B cell (primary cell): ENCODE measurements around the gene TMEM94. TPM values are rescaled to one million over a fixed set of nuclear protein-coding genes. Genes with fewer than 3 reads are reported as not detected.

ENCODE experiments used
- ATAC-seq: fragments of 200-7000 bp; cut with Tn5 transposase; one replicate; pipeline ENCODE4 v1.10.0; 2021; ENCODE audit warnings: low read depth, mild to moderate bottlenecking, moderate number of reproducible peaks, moderate library complexity
- CTCF ChIA-PET: fragments of 350-600 bp; sonication (Branson Sonifier 250); formaldehyde crosslinking; loops from one replicate; lab custom pipeline; 2021; ENCODE audit warnings: antibody characterized with exemption, inconsistent platforms; lab: Charles Lee
- POLR2A ChIA-PET: fragments of 350-600 bp; sonication (Branson Sonifier 250); formaldehyde crosslinking; loops from one replicate; lab custom pipeline; 2021; ENCODE audit warnings: antibody characterized with exemption; lab: Charles Lee
- DNase-seq: peaks from one replicate; pipeline ENCODE4 v3.0.0; 2013
- H2AFZ ChIP-seq: 2 replicates; pipeline ENCODE4 v1.6.1; 2012; ENCODE audit warnings: mild to moderate bottlenecking, low read depth, low read length; ENCODE audit not compliant: insufficient read depth, poor library complexity, severe bottlenecking
- H3K27ac ChIP-seq, 2 donors: 1 replicate in 1 of 2; 2 replicates in 1 of 2; pipeline ENCODE4 v1.5.1; 2012 to 2013; ENCODE audit warnings: low read length in 2 of 2, mild to moderate bottlenecking in 2 of 2, moderate library complexity in 1 of 2
- H3K27me3 ChIP-seq, 4 experiments: fragments of 200-600 bp in 1 of 4; sonication (generic) in 1 of 4; replicated peaks in 1 of 4; 1 replicate in 2 of 4; 2 replicates in 2 of 4; pipeline versions ENCODE4 v1.6.1 to v1.7.0; 2013 to 2016; ENCODE audit warnings: low read length in 3 of 4, mild to moderate bottlenecking in 2 of 4, mixed read lengths in 1 of 4, moderate library complexity in 1 of 4; ENCODE audit not compliant: insufficient read depth in 4 of 4, control insufficient read depth in 3 of 4; ENCODE audit errors: control extremely low read depth in 1 of 4
- H3K36me3 ChIP-seq, 2 experiments: replicated peaks in 1 of 2; 1 replicate in 1 of 2; 2 replicates in 1 of 2; pipeline versions ENCODE4 v1.6.1 to v1.7.1; 2013; ENCODE audit warnings: low read length in 1 of 2; ENCODE audit not compliant: insufficient read depth in 2 of 2, control insufficient read depth in 1 of 2; ENCODE audit errors: control extremely low read depth in 1 of 2, extremely low read depth in 1 of 2
- H3K4me1 ChIP-seq, 2 donors: fragments of 200-600 bp in 1 of 2; sonication (generic) in 1 of 2; 1 replicate in 1 of 2; 2 replicates in 1 of 2; pipeline versions ENCODE4 v1.5.1 to v1.6.1; 2013 to 2017; ENCODE audit warnings: low read length in 2 of 2; ENCODE audit not compliant: control insufficient read depth in 2 of 2, insufficient read depth in 2 of 2
- H3K4me2 ChIP-seq: replicated peaks from 2 replicates; pipeline ENCODE3; 2012; ENCODE audit warnings: mild to moderate bottlenecking, low read depth, low read length; ENCODE audit not compliant: poor library complexity, severe bottlenecking
- H3K4me3 ChIP-seq, 5 experiments: fragments of 200-600 bp in 1 of 5; sonication (generic) in 1 of 5; 1 replicate in 3 of 5; 2 replicates in 2 of 5; pipeline versions ENCODE4 v1.5.1 to v1.7.0; 2011 to 2016; ENCODE audit warnings: low read length in 4 of 5, mild to moderate bottlenecking in 4 of 5, low read depth in 2 of 5, control low read depth in 1 of 5, moderate library complexity in 1 of 5; ENCODE audit not compliant: insufficient read depth in 1 of 5; ENCODE audit errors: control extremely low read depth in 1 of 5, extremely low read depth in 1 of 5
- H3K79me2 ChIP-seq: fragments of 200-600 bp; sonication (generic); one replicate; pipeline ENCODE4 v1.6.0; 2016; ENCODE audit warnings: low read length; ENCODE audit not compliant: control insufficient read depth, insufficient read depth
- H3K9ac ChIP-seq: fragments of 200-600 bp; sonication (generic); 2 replicates; pipeline ENCODE4 v1.6.1; 2017; ENCODE audit warnings: mild to moderate bottlenecking, low read length, moderate library complexity
- H3K9me3 ChIP-seq, 3 donors: one replicate each; pipeline versions ENCODE4 v1.6.1 to v1.7.1; 2013; ENCODE audit warnings: low read length in 2 of 3; ENCODE audit not compliant: control insufficient read depth in 2 of 3, insufficient read depth in 1 of 3; ENCODE audit errors: control extremely low read depth in 1 of 3
- H4K20me1 ChIP-seq: 2 replicates; pipeline ENCODE4 v1.6.0; 2012; ENCODE audit warnings: mild to moderate bottlenecking, low read length; ENCODE audit not compliant: insufficient read depth, control insufficient read depth, poor library complexity, severe bottlenecking
- H3K27ac Mint-ChIP-seq: one replicate; pipeline ENCODE4 v1.8.0; 2021; ENCODE audit warnings: mixed read lengths
- H3K27me3 Mint-ChIP-seq: one replicate; pipeline ENCODE4 v1.8.0; 2021; ENCODE audit warnings: mixed read lengths
- H3K4me1 Mint-ChIP-seq: one replicate; pipeline ENCODE4 v1.8.0; 2021; ENCODE audit warnings: mixed read lengths
- H3K4me3 Mint-ChIP-seq: one replicate; pipeline ENCODE4 v1.8.0; 2021; ENCODE audit warnings: mixed read lengths
- H3K9me3 Mint-ChIP-seq: one replicate; pipeline ENCODE4 v1.8.0; 2022; ENCODE audit warnings: mixed read lengths; ENCODE audit not compliant: insufficient read depth
- EZH2 ChIP-seq: IDR thresholded peaks from 2 replicates; pipeline ENCODE4 v1.6.1; 2012; ENCODE audit warnings: borderline replicate concordance, low read depth, mild to moderate bottlenecking, moderate library complexity, low read length; ENCODE audit not compliant: insufficient read depth, poor library complexity, severe bottlenecking
- WGBS: methylation state at CpG from one replicate; pipeline ENCODE4 v1.1.5; 2013; ENCODE audit warnings: missing lambda C conversion rate; ENCODE audit not compliant: insufficient coverage; 5-methylcytosine and 5-hydroxymethylcytosine counted together
- intact Hi-C: fragments of 100-400 bp; cut with micrococcal nuclease; formaldehyde crosslinking; loops from one replicate; pipeline ENCODE4 v1.10.0; 2022
- polyA plus RNA-seq: library from polyadenylated mRNA; depleted of rRNA; stranded (reverse); fragments of >200 nt; gene quantifications from 2 replicates; pipeline ENCODE4 v1.2.3, GENCODE V29; 2012
- total RNA-seq, 2 donors: library from RNA; stranded (reverse); fragments of 120-200 nt in 1 of 2; gene quantifications; 1 replicate in 1 of 2; 2 replicates in 1 of 2; pipeline versions ENCODE4 v1.2.3 to v1.2.4, GENCODE V29; 2013 to 2022
- TF ChIP-seq, protein P1 (sequence below): fragments of 200-600 bp; IDR thresholded peaks from one replicate; pipeline ENCODE4 v1.8.0; 2022; ENCODE audit warnings: antibody characterized with exemption, mild to moderate bottlenecking

TMEM94 gene
- total and polyA plus RNA-seq, 2 donors (not counting 1 experiment from before 2014, with no cell fraction given), result 139 to 158 TPM

DNA sequence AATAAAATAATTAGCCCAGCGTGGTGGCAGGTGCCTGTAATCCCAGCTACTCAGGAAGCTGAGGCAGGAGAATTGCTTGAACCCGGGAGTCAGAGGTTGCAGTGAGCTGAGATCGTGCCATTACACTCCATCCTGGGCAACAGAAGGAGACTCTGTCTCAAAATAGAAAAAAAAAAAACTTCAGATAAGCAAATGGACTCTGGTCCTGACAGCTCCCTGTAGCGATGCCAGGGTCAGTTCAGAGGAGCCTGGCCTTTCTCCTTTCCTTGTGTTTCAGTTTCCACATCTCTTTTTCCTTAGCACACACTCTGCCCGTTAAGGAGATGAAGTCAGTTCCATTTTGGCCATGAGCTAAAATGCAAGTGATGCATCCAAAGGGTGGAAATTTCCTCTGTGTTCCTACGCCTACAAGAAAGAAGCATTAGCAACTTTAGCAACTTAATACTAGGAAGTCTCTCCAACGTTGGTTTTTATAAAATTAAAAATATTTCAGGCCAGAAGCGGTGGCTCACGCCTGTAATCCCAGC, 39.3 kb upstream of the TMEM94 start:
- POLR2A ChIA-PET, result no interaction called here
- TF ChIP-seq, protein P1, sequence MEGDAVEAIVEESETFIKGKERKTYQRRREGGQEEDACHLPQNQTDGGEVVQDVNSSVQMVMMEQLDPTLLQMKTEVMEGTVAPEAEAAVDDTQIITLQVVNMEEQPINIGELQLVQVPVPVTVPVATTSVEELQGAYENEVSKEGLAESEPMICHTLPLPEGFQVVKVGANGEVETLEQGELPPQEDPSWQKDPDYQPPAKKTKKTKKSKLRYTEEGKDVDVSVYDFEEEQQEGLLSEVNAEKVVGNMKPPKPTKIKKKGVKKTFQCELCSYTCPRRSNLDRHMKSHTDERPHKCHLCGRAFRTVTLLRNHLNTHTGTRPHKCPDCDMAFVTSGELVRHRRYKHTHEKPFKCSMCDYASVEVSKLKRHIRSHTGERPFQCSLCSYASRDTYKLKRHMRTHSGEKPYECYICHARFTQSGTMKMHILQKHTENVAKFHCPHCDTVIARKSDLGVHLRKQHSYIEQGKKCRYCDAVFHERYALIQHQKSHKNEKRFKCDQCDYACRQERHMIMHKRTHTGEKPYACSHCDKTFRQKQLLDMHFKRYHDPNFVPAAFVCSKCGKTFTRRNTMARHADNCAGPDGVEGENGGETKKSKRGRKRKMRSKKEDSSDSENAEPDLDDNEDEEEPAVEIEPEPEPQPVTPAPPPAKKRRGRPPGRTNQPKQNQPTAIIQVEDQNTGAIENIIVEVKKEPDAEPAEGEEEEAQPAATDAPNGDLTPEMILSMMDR, result no peak
- TF ChIP-seq EZH2, result no peak
- no peaks in the 10 kb centered on the region for H3K36me3 ChIP-seq
- no peaks in the 10 kb centered on the region for H3K27me3 ChIP-seq
- Mint-ChIP-seq H3K4me3 (no peak overlapping the region), H3K27ac (no peak overlapping the region), H3K9me3 (no peaks in the 10 kb centered on the region), H3K27me3 (no peaks in the 10 kb centered on the region), H3K4me1 (peaks cover 6% of the 10 kb centered on the region)
- H4K20me1 ChIP-seq, result no peaks in the 10 kb centered on the region
- no peak for DNase-seq
- CTCF ChIA-PET, result interaction anchor here (0.6 to 1.2 kb wide), 4 partner anchors 10 to 468 kb away, joined by 3 read pairs; no protein-coding TSS in a partner anchor
- no peak overlapping the region for H2AFZ ChIP-seq
- no peak for ATAC-seq
- H3K4me1 ChIP-seq, result peaks cover 4 to 12% of the 10 kb centered on the region in 2 donors
- no peak overlapping the region for H3K4me3 ChIP-seq
- WGBS, result 78% methylated on average over 2 of the region's 9 CpGs
- H3K9ac ChIP-seq, result no peak overlapping the region
- peaks cover 14% of the 10 kb centered on the region for H3K79me2 ChIP-seq
- intact Hi-C loops, result no loop called here
- no peak overlapping the region for H3K4me2 ChIP-seq
- no peaks in the 10 kb centered on the region for H3K9me3 ChIP-seq
- no peak overlapping the region for H3K27ac ChIP-seq

- intact Hi-C loops, result no loop called here
- H3K4me2 ChIP-seq, result no peak overlapping the region
- no peak overlapping the region for H3K4me3 ChIP-seq
- no peaks in the 10 kb centered on the region for H3K9me3 Mint-ChIP-seq
- H3K27me3 ChIP-seq, result no peaks in the 10 kb centered on the region
- H3K9ac ChIP-seq, result no peak overlapping the region
- ChIA-PET POLR2A (interaction anchor here (0.6 to 0.7 kb wide), 2 partner anchors 33 to 51 kb away, joined by 3 to 4 read pairs; no protein-coding TSS in a partner anchor), CTCF (interaction anchor here (0.6 to 1.2 kb wide), 5 partner anchors 12 to 331 kb away, joined by 3 to 4 read pairs (median 3); no protein-coding TSS in a partner anchor)
- H3K9me3 ChIP-seq, result no peaks in the 10 kb centered on the region
- no peak overlapping the region for H3K27ac ChIP-seq
- H3K79me2 ChIP-seq, result peaks cover 3% of the 10 kb centered on the region
- no peaks in the 10 kb centered on the region for H4K20me1 ChIP-seq
- TF ChIP-seq, protein P1, result no peak
- no peak for TF ChIP-seq EZH2
- no peaks in the 10 kb centered on the region for H3K4me1 Mint-ChIP-seq
- no peaks in the 10 kb centered on the region for H3K27me3 Mint-ChIP-seq
- no peaks in the 10 kb centered on the region for H3K36me3 ChIP-seq
- no peak overlapping the region for H2AFZ ChIP-seq
- DNase-seq (no peak), ATAC-seq (no peak)
- H3K4me1 ChIP-seq, result peaks cover 0 to 4% of the 10 kb centered on the region in 2 donors
- H3K4me3 Mint-ChIP-seq, result no peak overlapping the region
- no peak overlapping the region for H3K27ac Mint-ChIP-seq
- 44% methylated on average over 3 of the region's 5 CpGs for WGBS
Observed at GRCh38 chr17:75418531-75418930, 37.9 kb upstream of the TMEM94 start.
